Measurements from ENCODE around the gene WDR20.

WDR20 gene

GRCh38 chr14:102258136-102258535 is 118.4 kb downstream of the WDR20 start:
- no peak for DNase-seq
- Histone ChIP-seq H3K27ac (ENCODE audit: low read length) (no peak overlapping the region), H3K4me1 (ENCODE audit: low read length) (no peaks in the 10 kb centered on the region), H3K79me2 (ENCODE audit: low read length) (no peaks in the 10 kb centered on the region), H3K9ac (ENCODE audit: low read length) (no peak overlapping the region), H3F3A (ENCODE audit: insufficient read depth, low read length) (no peaks in the 10 kb centered on the region), H3K4me3 (ENCODE audit: low read length) (no peak overlapping the region), H3K27me3 (replicated peaks; ENCODE audit: insufficient read depth, low read length) (no peaks in the 10 kb centered on the region), H2AFZ (ENCODE audit: low read length) (no peak overlapping the region), H3K9me2 (replicated peaks; ENCODE audit: insufficient read depth, low read length) (no peaks in the 10 kb centered on the region), H3K36me3 (replicated peaks; ENCODE audit: insufficient read depth, low read length) (no peaks in the 10 kb centered on the region), H3K4me2 (ENCODE audit: low read depth, low read length) (no peak overlapping the region), H4K20me1 (ENCODE audit: insufficient read depth, low read length) (no peaks in the 10 kb centered on the region), H3K9me3 (replicated peaks; ENCODE audit: insufficient read depth, low read length) (no peaks in the 10 kb centered on the region)
- TF ChIP-seq EZH2 (optimal IDR thresholded peaks at IDR 0.05; ENCODE audit: low read depth, low read length) (no peak), CTCF (IDR thresholded peaks at IDR 0.05; ENCODE audit: low read length) (no peak), EZH2phosphoT487 (IDR thresholded peaks at IDR 0.05; ENCODE audit: low read length) (no peak)

All from MM.1S (cell line).